OCI-LY1 (cell line): Measurements from ENCODE around the gene ABL2.

ENCODE experiments used
- H2AFZ ChIP-seq: fragments of 200-600 bp; sonication (generic), shearing (Covaris generic); 2 replicates; pipeline ENCODE4 v1.6.0; 2014; ENCODE audit warnings: antibody characterized with exemption, mild to moderate bottlenecking, low read length
- H3F3A ChIP-seq: fragments of 200-600 bp; sonication (generic), shearing (Covaris generic); 2 replicates; pipeline ENCODE4 v1.6.0; 2014; ENCODE audit warnings: mild to moderate bottlenecking, antibody characterized with exemption, low read length, moderate library complexity; ENCODE audit not compliant: insufficient read depth
- H3K27ac ChIP-seq: fragments of 200-600 bp; sonication (generic); 2 replicates; pipeline ENCODE4 v1.5.1; 2014; ENCODE audit warnings: low read length, mixed run types, mild to moderate bottlenecking, low read depth; ENCODE audit not compliant: poor library complexity, severe bottlenecking
- H3K27me3 ChIP-seq: fragments of 200-600 bp; sonication (generic); 2 replicates; pipeline ENCODE4 v1.6.0; 2014; ENCODE audit warnings: antibody characterized with exemption, mild to moderate bottlenecking, low read length, moderate library complexity; ENCODE audit not compliant: insufficient read depth
- H3K36me3 ChIP-seq: fragments of 200-600 bp; sonication (generic); 2 replicates; pipeline ENCODE4 v1.6.1; 2014; ENCODE audit warnings: mild to moderate bottlenecking, antibody characterized with exemption, low read length, moderate library complexity, mixed read lengths; ENCODE audit not compliant: insufficient read depth
- H3K4me1 ChIP-seq: fragments of 200-600 bp; sonication (generic); 2 replicates; pipeline ENCODE4 v1.5.1; 2014; ENCODE audit warnings: mild to moderate bottlenecking, low read length, moderate library complexity; ENCODE audit not compliant: insufficient read depth, severe bottlenecking
- H3K4me2 ChIP-seq: fragments of 200-600 bp; sonication (generic), shearing (Covaris generic); 2 replicates; pipeline ENCODE4 v1.6.1; 2014; ENCODE audit warnings: low read length
- H3K4me3 ChIP-seq: fragments of 200-600 bp; sonication (generic); 2 replicates; pipeline ENCODE4 v1.5.1; 2014; ENCODE audit warnings: low read length, low read depth, mild to moderate bottlenecking, mixed read lengths; ENCODE audit not compliant: poor library complexity, severe bottlenecking
- H3K79me2 ChIP-seq: fragments of 200-600 bp; shearing (Covaris generic); 2 replicates; pipeline ENCODE4 v1.6.1; 2016; ENCODE audit warnings: mixed run types, low read length, mixed read lengths; ENCODE audit not compliant: insufficient read depth
- H3K9ac ChIP-seq: fragments of 200-600 bp; sonication (generic), shearing (Covaris generic); 2 replicates; pipeline ENCODE4 v1.6.1; 2014; ENCODE audit warnings: mild to moderate bottlenecking, low read length, mixed read lengths
- H3K9me2 ChIP-seq: fragments of 200-600 bp; sonication (generic), shearing (Covaris generic); 2 replicates; pipeline ENCODE4 v1.6.1; 2014; ENCODE audit warnings: low read depth, mild to moderate bottlenecking, low read length, mixed read lengths
- H3K9me3 ChIP-seq: fragments of 200-600 bp; shearing (Covaris generic); 2 replicates; pipeline ENCODE4 v1.6.1; 2014; ENCODE audit warnings: low read length, mixed read lengths
- H4K20me1 ChIP-seq: fragments of 200-600 bp; sonication (generic), shearing (Covaris generic); 2 replicates; pipeline ENCODE4 v1.6.0; 2016; ENCODE audit warnings: mild to moderate bottlenecking, low read length; ENCODE audit not compliant: insufficient read depth
- EZH2 ChIP-seq: fragments of 200-600 bp; sonication (generic), shearing (Covaris generic); IDR thresholded peaks from 2 replicates; pipeline ENCODE4 v1.8.0; 2017; ENCODE audit warnings: borderline replicate concordance, mixed run types, mild to moderate bottlenecking, antibody characterized with exemption, low read length, moderate library complexity, mixed read lengths
- TF ChIP-seq, protein P1 (sequence below): fragments of 200-600 bp; sonication (generic), shearing (Covaris generic); IDR thresholded peaks from 2 replicates; pipeline ENCODE4 v1.5.1; 2017; ENCODE audit warnings: mild to moderate bottlenecking, antibody characterized with exemption, low read length, moderate library complexity, mixed read lengths

The ABL2 gene

GRCh38 chr1:179183857-179184256 lies 45.6 kb downstream of the ABL2 start:
- H3K27me3 ChIP-seq, result no peaks in the 10 kb centered on the region
- no peaks in the 10 kb centered on the region for H3K79me2 ChIP-seq
- no peak overlapping the region for H3K27ac ChIP-seq
- no peak overlapping the region for H3K4me2 ChIP-seq
- no peaks in the 10 kb centered on the region for H3K36me3 ChIP-seq
- H3K4me3 ChIP-seq, result no peak overlapping the region
- H3F3A ChIP-seq, result no peaks in the 10 kb centered on the region
- H3K9me2 ChIP-seq, result no peaks in the 10 kb centered on the region
- TF ChIP-seq, protein P1, sequence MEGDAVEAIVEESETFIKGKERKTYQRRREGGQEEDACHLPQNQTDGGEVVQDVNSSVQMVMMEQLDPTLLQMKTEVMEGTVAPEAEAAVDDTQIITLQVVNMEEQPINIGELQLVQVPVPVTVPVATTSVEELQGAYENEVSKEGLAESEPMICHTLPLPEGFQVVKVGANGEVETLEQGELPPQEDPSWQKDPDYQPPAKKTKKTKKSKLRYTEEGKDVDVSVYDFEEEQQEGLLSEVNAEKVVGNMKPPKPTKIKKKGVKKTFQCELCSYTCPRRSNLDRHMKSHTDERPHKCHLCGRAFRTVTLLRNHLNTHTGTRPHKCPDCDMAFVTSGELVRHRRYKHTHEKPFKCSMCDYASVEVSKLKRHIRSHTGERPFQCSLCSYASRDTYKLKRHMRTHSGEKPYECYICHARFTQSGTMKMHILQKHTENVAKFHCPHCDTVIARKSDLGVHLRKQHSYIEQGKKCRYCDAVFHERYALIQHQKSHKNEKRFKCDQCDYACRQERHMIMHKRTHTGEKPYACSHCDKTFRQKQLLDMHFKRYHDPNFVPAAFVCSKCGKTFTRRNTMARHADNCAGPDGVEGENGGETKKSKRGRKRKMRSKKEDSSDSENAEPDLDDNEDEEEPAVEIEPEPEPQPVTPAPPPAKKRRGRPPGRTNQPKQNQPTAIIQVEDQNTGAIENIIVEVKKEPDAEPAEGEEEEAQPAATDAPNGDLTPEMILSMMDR, result no peak
- TF ChIP-seq EZH2, result no peak
- no peaks in the 10 kb centered on the region for H3K4me1 ChIP-seq
- no peaks in the 10 kb centered on the region for H4K20me1 ChIP-seq
- H3K9me3 ChIP-seq, result no peaks in the 10 kb centered on the region
- no peak overlapping the region for H2AFZ ChIP-seq
- H3K9ac ChIP-seq, result no peak overlapping the region

DNA sequence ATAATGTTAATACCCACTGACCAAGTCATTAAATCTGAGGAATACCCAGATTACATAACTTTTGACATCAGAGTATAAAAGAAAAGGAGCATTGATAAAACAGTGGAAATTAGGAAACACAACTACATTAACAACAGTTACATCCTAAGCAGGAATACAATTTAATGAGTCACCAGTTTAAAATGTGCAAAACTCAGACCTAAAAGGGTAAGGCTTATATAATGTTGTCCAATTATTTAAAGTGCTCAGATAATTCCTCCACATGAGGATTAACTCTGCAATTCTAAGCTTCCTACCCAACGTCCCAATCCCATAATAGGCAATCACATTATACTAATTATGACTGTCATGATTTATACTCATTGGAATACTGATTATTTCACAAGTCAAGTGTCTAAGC lies 50.5 kb downstream of the ABL2 start:
- no peak overlapping the region for H3K27ac ChIP-seq
- H3K79me2 ChIP-seq, result no peaks in the 10 kb centered on the region
- no peaks in the 10 kb centered on the region for H3F3A ChIP-seq

GRCh38 chr1:179178183-179178582 lies 51.3 kb downstream of the ABL2 start:
- Histone ChIP-seq H2AFZ (no peak overlapping the region), H3K9ac (no peak overlapping the region), H3K36me3 (no peaks in the 10 kb centered on the region), H3K27ac (no peak overlapping the region), H4K20me1 (no peaks in the 10 kb centered on the region), H3K79me2 (no peaks in the 10 kb centered on the region), H3F3A (no peaks in the 10 kb centered on the region), H3K4me3 (no peak overlapping the region), H3K9me2 (no peaks in the 10 kb centered on the region), H3K4me1 (no peaks in the 10 kb centered on the region), H3K27me3 (no peaks in the 10 kb centered on the region), H3K9me3 (no peaks in the 10 kb centered on the region), H3K4me2 (no peak overlapping the region)
- TF ChIP-seq, protein P1, result no peak
- no peak for TF ChIP-seq EZH2

More for the DNA sequence above, 50.5 kb downstream of the ABL2 start:
- Histone ChIP-seq H2AFZ (no peak overlapping the region), H3K9me2 (no peaks in the 10 kb centered on the region), H3K9me3 (no peaks in the 10 kb centered on the region), H3K4me3 (no peak overlapping the region), H3K27me3 (no peaks in the 10 kb centered on the region), H3K4me1 (no peaks in the 10 kb centered on the region), H4K20me1 (no peaks in the 10 kb centered on the region), H3K36me3 (no peaks in the 10 kb centered on the region), H3K4me2 (no peak overlapping the region), H3K9ac (no peak overlapping the region)
- no peak for TF ChIP-seq EZH2
- TF ChIP-seq, protein P1, result no peak
